Panc1 (cell line): Measurements from ENCODE around the gene MGAT5B. TPM values are rescaled to one million over a fixed set of nuclear protein-coding genes. Genes with fewer than 3 reads are reported as not detected.

ENCODE experiments used
- ATAC-seq: fragments of 200-7000 bp; cut with Tn5 transposase; 2 replicates; pipeline ENCODE4 v1.9.1; 2020; ENCODE audit warnings: mild to moderate bottlenecking, moderate library complexity
- BruUV-seq: library from RNA; stranded (reverse); fragments of 400-500 nt; replicated peaks from 2 replicates; lab custom pipeline; 2021; lab: Mats Ljungman, UMichigan
- CTCF ChIA-PET: fragments of 300-600 bp; sonication (Branson Sonifier 250); formaldehyde crosslinking; loops from one replicate; lab custom pipeline; 2022; ENCODE audit warnings: antibody characterized with exemption; lab: Charles Lee
- POLR2A ChIA-PET: fragments of 300-600 bp; sonication (Branson Sonifier 250); formaldehyde crosslinking; loops from one replicate; lab custom pipeline; 2022; ENCODE audit warnings: antibody characterized with exemption; lab: Charles Lee
- DNase-seq: peaks from one replicate; pipeline ENCODE4 v3.0.0-alpha.2; 2010; ENCODE audit warnings: low read depth, low spot score
- H3K27ac ChIP-seq: 2 replicates; pipeline ENCODE4 v1.5.1; 2011; ENCODE audit warnings: mild to moderate bottlenecking, low read length, inconsistent platforms
- H3K27me3 ChIP-seq: fragments of 200-500 bp; sonication (Bioruptor generic); 2 replicates; pipeline ENCODE4 v1.6.0; 2014; ENCODE audit warnings: low read length, inconsistent platforms; ENCODE audit not compliant: control insufficient read depth, insufficient read depth
- H3K36me3 ChIP-seq: fragments of 200-500 bp; sonication (Bioruptor generic); 2 replicates; pipeline ENCODE4 v1.5.1; 2014; ENCODE audit warnings: inconsistent platforms, mild to moderate bottlenecking, low read length, moderate library complexity; ENCODE audit not compliant: control insufficient read depth, insufficient read depth
- H3K4me1 ChIP-seq: 2 replicates; pipeline ENCODE4 v1.5.1; 2011; ENCODE audit warnings: inconsistent platforms, mild to moderate bottlenecking, low read length, moderate library complexity; ENCODE audit not compliant: control insufficient read depth, insufficient read depth
- H3K4me3 ChIP-seq, 2 experiments: 2 replicates each; pipeline ENCODE4 v1.5.1; 2011 to 2012; ENCODE audit warnings: low read depth in 2 of 2, low read length in 2 of 2, mild to moderate bottlenecking in 2 of 2, inconsistent platforms in 1 of 2, moderate library complexity in 1 of 2
- H3K9me3 ChIP-seq: fragments of 200-500 bp; sonication (Bioruptor generic); 2 replicates; pipeline ENCODE4 v1.5.1; 2014; ENCODE audit warnings: low read depth, mild to moderate bottlenecking, inconsistent platforms, low read length, moderate library complexity; ENCODE audit not compliant: control insufficient read depth, insufficient read depth
- POLR2AphosphoS5 ChIP-seq: IDR thresholded peaks from 2 replicates; pipeline ENCODE4 v1.6.1; 2012; ENCODE audit warnings: mild to moderate bottlenecking, low read depth, low read length, moderate library complexity
- REST ChIP-seq, 2 experiments: IDR thresholded peaks; 2 replicates each; pipeline ENCODE4 v1.6.1; 2011 to 2012; ENCODE audit warnings: low read depth in 2 of 2, control low read depth in 1 of 2, low read length in 1 of 2, mild to moderate bottlenecking in 1 of 2, moderate library complexity in 1 of 2; ENCODE audit not compliant: insufficient read depth in 1 of 2
- SIN3A ChIP-seq: IDR thresholded peaks from 2 replicates; pipeline ENCODE4 v1.6.1; 2012; ENCODE audit warnings: low read depth, mild to moderate bottlenecking, low read length, moderate library complexity, borderline replicate concordance; ENCODE audit not compliant: insufficient read depth
- TCF7L2 ChIP-seq: IDR thresholded peaks from 2 replicates; pipeline ENCODE4 v1.6.1; 2011; ENCODE audit warnings: mild to moderate bottlenecking, low read depth, low read length, inconsistent platforms
- in situ Hi-C: cut with HindIII; loops from 2 replicates; pipeline ENCODE4 v1.10.0; 2016; ENCODE audit warnings: low sequenced_read_pairs, low pct_unique_long_range_greater_than_20kb
- intact Hi-C: fragments of 100-400 bp; cut with micrococcal nuclease; formaldehyde crosslinking; loops from one replicate; pipeline ENCODE4 v1.10.0; 2022; ENCODE audit not compliant: unreplicated experiment
- total RNA-seq: library from RNA; stranded (reverse); gene quantifications from one replicate; pipeline ENCODE4 v1.2.1, GENCODE V29; 2021; ENCODE audit not compliant: unreplicated experiment
- TF ChIP-seq, protein P1 (sequence below): fragments of 450-650 bp; IDR thresholded peaks from 2 replicates; pipeline ENCODE4 v1.5.1; 2017; ENCODE audit warnings: mild to moderate bottlenecking

Gene MGAT5B
- total RNA-seq, 1 experiment from 2014 or later, result 34.9 TPM

- no TSS peak for BruUV-seq
- Histone ChIP-seq H3K9me3 (no peaks in the 10 kb centered on the region), H3K36me3 (no peaks in the 10 kb centered on the region; the same call in 1 of the 2 replicates), H3K27me3 (no peaks in the 10 kb centered on the region), H3K4me1 (peaks cover 14% of the 10 kb centered on the region; the same call in 1 of the 2 replicates), H3K4me3 (no peak overlapping the region), H3K27ac (no peak overlapping the region)
- POLR2A ChIA-PET, result no interaction called here
- no peak for DNase-seq
- in situ Hi-C loops, result no loop called here
- intact Hi-C loops, result no loop called here
- no peak for TF ChIP-seq TCF7L2
- no peak for TF ChIP-seq SIN3A
- TF ChIP-seq, protein P1, sequence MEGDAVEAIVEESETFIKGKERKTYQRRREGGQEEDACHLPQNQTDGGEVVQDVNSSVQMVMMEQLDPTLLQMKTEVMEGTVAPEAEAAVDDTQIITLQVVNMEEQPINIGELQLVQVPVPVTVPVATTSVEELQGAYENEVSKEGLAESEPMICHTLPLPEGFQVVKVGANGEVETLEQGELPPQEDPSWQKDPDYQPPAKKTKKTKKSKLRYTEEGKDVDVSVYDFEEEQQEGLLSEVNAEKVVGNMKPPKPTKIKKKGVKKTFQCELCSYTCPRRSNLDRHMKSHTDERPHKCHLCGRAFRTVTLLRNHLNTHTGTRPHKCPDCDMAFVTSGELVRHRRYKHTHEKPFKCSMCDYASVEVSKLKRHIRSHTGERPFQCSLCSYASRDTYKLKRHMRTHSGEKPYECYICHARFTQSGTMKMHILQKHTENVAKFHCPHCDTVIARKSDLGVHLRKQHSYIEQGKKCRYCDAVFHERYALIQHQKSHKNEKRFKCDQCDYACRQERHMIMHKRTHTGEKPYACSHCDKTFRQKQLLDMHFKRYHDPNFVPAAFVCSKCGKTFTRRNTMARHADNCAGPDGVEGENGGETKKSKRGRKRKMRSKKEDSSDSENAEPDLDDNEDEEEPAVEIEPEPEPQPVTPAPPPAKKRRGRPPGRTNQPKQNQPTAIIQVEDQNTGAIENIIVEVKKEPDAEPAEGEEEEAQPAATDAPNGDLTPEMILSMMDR, result no peak
- no peak for TF ChIP-seq POLR2AphosphoS5
- TF ChIP-seq REST (IDR thresholded peaks at IDR 0.05; ENCODE audit: insufficient read depth in 1 of 2, low read depth in 2 of 2, low read length in 1 of 2), result no peak
- no peak for ATAC-seq
- CTCF ChIA-PET, result interaction anchor here (0.6 kb wide), 1 partner anchor 80 kb away, joined by 5 read pairs; no protein-coding TSS in a partner anchor
Measured at GRCh38 chr17:76922084-76922483, 53.9 kb downstream of the MGAT5B start.

DNA sequence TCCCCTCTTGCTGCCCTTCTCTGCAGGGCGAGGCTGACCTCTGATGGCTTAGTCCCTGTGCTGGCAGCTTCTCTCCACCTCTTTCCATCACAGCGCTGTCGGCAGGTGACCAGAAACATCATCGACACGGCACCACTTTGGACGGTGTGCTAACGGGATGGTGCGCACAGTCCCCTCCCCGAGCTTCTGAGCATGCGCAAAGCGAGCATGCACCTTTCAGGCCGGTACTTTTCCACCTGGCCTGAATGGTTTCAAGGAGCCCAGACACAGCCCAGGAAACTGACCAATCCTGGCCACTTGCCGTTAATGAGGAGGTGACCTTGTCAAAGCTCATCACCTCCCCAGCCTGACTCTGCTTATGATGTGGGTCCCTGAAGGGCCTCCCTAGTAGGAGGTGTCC is 54.8 kb downstream of the MGAT5B start:
- peaks cover 14% of the 10 kb centered on the region; the same call in 1 of the 2 replicates for H3K4me1 ChIP-seq
- no peaks in the 10 kb centered on the region for H3K27me3 ChIP-seq
- BruUV-seq, result no TSS peak
- DNase-seq (no peak), ATAC-seq (0 out of 2 replicates have a peak, but pooled peaks have one; percentile 9)
- POLR2A ChIA-PET, result no interaction called here
- H3K9me3 ChIP-seq, result no peaks in the 10 kb centered on the region
- intact Hi-C loops (no loop called here), in situ Hi-C loops (no loop called here)
- CTCF ChIA-PET, result no interaction called here
- no peak overlapping the region for H3K4me3 ChIP-seq
- H3K36me3 ChIP-seq, result no peaks in the 10 kb centered on the region; the same call in 1 of the 2 replicates
- no peak overlapping the region for H3K27ac ChIP-seq
- TF ChIP-seq REST (IDR thresholded peaks at IDR 0.05; ENCODE audit: insufficient read depth in 1 of 2, low read depth in 2 of 2, low read length in 1 of 2) (no peak), SIN3A (no peak)
